B cell (primary cell): ENCODE measurements around the gene CRY1. TPM values are rescaled to one million over a fixed set of nuclear protein-coding genes. Genes with fewer than 3 reads are reported as not detected.
A peak's percentile ranks its signal among the peaks of the same experiment; 100 is the strongest.

ENCODE experiments used
- ATAC-seq: fragments of 200-7000 bp; cut with Tn5 transposase; one replicate; pipeline ENCODE4 v1.10.0; 2021; ENCODE audit warnings: low read depth, mild to moderate bottlenecking, moderate number of reproducible peaks, moderate library complexity
- CTCF ChIA-PET: fragments of 350-600 bp; sonication (Branson Sonifier 250); formaldehyde crosslinking; loops from one replicate; lab custom pipeline; 2021; ENCODE audit warnings: antibody characterized with exemption, inconsistent platforms; lab: Charles Lee
- POLR2A ChIA-PET: fragments of 350-600 bp; sonication (Branson Sonifier 250); formaldehyde crosslinking; loops from one replicate; lab custom pipeline; 2021; ENCODE audit warnings: antibody characterized with exemption; lab: Charles Lee
- DNase-seq: peaks from one replicate; pipeline ENCODE4 v3.0.0; 2013
- H2AFZ ChIP-seq: 2 replicates; pipeline ENCODE4 v1.6.1; 2012; ENCODE audit warnings: mild to moderate bottlenecking, low read depth, low read length; ENCODE audit not compliant: insufficient read depth, poor library complexity, severe bottlenecking
- H3K27ac ChIP-seq, 2 donors: 1 replicate in 1 of 2; 2 replicates in 1 of 2; pipeline ENCODE4 v1.5.1; 2012 to 2013; ENCODE audit warnings: low read length in 2 of 2, mild to moderate bottlenecking in 2 of 2, moderate library complexity in 1 of 2
- H3K27me3 ChIP-seq, 4 experiments: fragments of 200-600 bp in 1 of 4; sonication (generic) in 1 of 4; replicated peaks in 1 of 4; 1 replicate in 2 of 4; 2 replicates in 2 of 4; pipeline versions ENCODE4 v1.6.1 to v1.7.0; 2013 to 2016; ENCODE audit warnings: low read length in 3 of 4, mild to moderate bottlenecking in 2 of 4, mixed read lengths in 1 of 4, moderate library complexity in 1 of 4; ENCODE audit not compliant: insufficient read depth in 4 of 4, control insufficient read depth in 3 of 4; ENCODE audit errors: control extremely low read depth in 1 of 4
- H3K36me3 ChIP-seq, 2 experiments: replicated peaks in 1 of 2; 1 replicate in 1 of 2; 2 replicates in 1 of 2; pipeline versions ENCODE4 v1.6.1 to v1.7.1; 2013; ENCODE audit warnings: low read length in 1 of 2; ENCODE audit not compliant: insufficient read depth in 2 of 2, control insufficient read depth in 1 of 2; ENCODE audit errors: control extremely low read depth in 1 of 2, extremely low read depth in 1 of 2
- H3K4me1 ChIP-seq, 2 donors: fragments of 200-600 bp in 1 of 2; sonication (generic) in 1 of 2; 1 replicate in 1 of 2; 2 replicates in 1 of 2; pipeline versions ENCODE4 v1.5.1 to v1.6.1; 2013 to 2017; ENCODE audit warnings: low read length in 2 of 2; ENCODE audit not compliant: control insufficient read depth in 2 of 2, insufficient read depth in 2 of 2
- H3K4me2 ChIP-seq: replicated peaks from 2 replicates; pipeline ENCODE3; 2012; ENCODE audit warnings: mild to moderate bottlenecking, low read depth, low read length; ENCODE audit not compliant: poor library complexity, severe bottlenecking
- H3K4me3 ChIP-seq, 5 experiments: fragments of 200-600 bp in 1 of 5; sonication (generic) in 1 of 5; 1 replicate in 3 of 5; 2 replicates in 2 of 5; pipeline versions ENCODE4 v1.5.1 to v1.7.0; 2011 to 2016; ENCODE audit warnings: low read length in 4 of 5, mild to moderate bottlenecking in 4 of 5, low read depth in 2 of 5, control low read depth in 1 of 5, moderate library complexity in 1 of 5; ENCODE audit not compliant: insufficient read depth in 1 of 5; ENCODE audit errors: control extremely low read depth in 1 of 5, extremely low read depth in 1 of 5
- H3K79me2 ChIP-seq: fragments of 200-600 bp; sonication (generic); one replicate; pipeline ENCODE4 v1.6.0; 2016; ENCODE audit warnings: low read length; ENCODE audit not compliant: control insufficient read depth, insufficient read depth
- H3K9ac ChIP-seq: fragments of 200-600 bp; sonication (generic); 2 replicates; pipeline ENCODE4 v1.6.1; 2017; ENCODE audit warnings: mild to moderate bottlenecking, low read length, moderate library complexity
- H3K9me3 ChIP-seq, 3 donors: one replicate each; pipeline versions ENCODE4 v1.6.1 to v1.7.1; 2013; ENCODE audit warnings: low read length in 2 of 3; ENCODE audit not compliant: control insufficient read depth in 2 of 3, insufficient read depth in 1 of 3; ENCODE audit errors: control extremely low read depth in 1 of 3
- H4K20me1 ChIP-seq: 2 replicates; pipeline ENCODE4 v1.6.0; 2012; ENCODE audit warnings: mild to moderate bottlenecking, low read length; ENCODE audit not compliant: insufficient read depth, control insufficient read depth, poor library complexity, severe bottlenecking
- H3K27ac Mint-ChIP-seq: one replicate; pipeline ENCODE4 v1.8.0; 2021; ENCODE audit warnings: mixed read lengths
- H3K27me3 Mint-ChIP-seq: one replicate; pipeline ENCODE4 v1.8.0; 2021; ENCODE audit warnings: mixed read lengths
- H3K4me1 Mint-ChIP-seq: one replicate; pipeline ENCODE4 v1.8.0; 2021; ENCODE audit warnings: mixed read lengths
- H3K4me3 Mint-ChIP-seq: one replicate; pipeline ENCODE4 v1.8.0; 2021; ENCODE audit warnings: mixed read lengths
- H3K9me3 Mint-ChIP-seq: one replicate; pipeline ENCODE4 v1.8.0; 2022; ENCODE audit warnings: mixed read lengths; ENCODE audit not compliant: insufficient read depth
- EZH2 ChIP-seq: IDR thresholded peaks from 2 replicates; pipeline ENCODE4 v1.6.1; 2012; ENCODE audit warnings: borderline replicate concordance, low read depth, mild to moderate bottlenecking, moderate library complexity, low read length; ENCODE audit not compliant: insufficient read depth, poor library complexity, severe bottlenecking
- WGBS: methylation state at CpG from one replicate; pipeline ENCODE4 v1.1.5; 2013; ENCODE audit warnings: missing lambda C conversion rate; ENCODE audit not compliant: insufficient coverage; 5-methylcytosine and 5-hydroxymethylcytosine counted together
- intact Hi-C: fragments of 100-400 bp; cut with micrococcal nuclease; formaldehyde crosslinking; loops from one replicate; pipeline ENCODE4 v1.10.0; 2022
- polyA plus RNA-seq: library from polyadenylated mRNA; depleted of rRNA; stranded (reverse); fragments of >200 nt; gene quantifications from 2 replicates; pipeline ENCODE4 v1.2.3, GENCODE V29; 2012
- total RNA-seq, 2 donors: library from RNA; stranded (reverse); fragments of 120-200 nt in 1 of 2; gene quantifications; 1 replicate in 1 of 2; 2 replicates in 1 of 2; pipeline versions ENCODE4 v1.2.3 to v1.2.4, GENCODE V29; 2013 to 2022
- TF ChIP-seq, protein P1 (sequence below): fragments of 200-600 bp; IDR thresholded peaks from one replicate; pipeline ENCODE4 v1.8.0; 2022; ENCODE audit warnings: antibody characterized with exemption, mild to moderate bottlenecking

The CRY1 gene
- total and polyA plus RNA-seq, 2 donors (not counting 1 experiment from before 2014, with no cell fraction given): 2.4 to 8.8 TPM

DNA sequence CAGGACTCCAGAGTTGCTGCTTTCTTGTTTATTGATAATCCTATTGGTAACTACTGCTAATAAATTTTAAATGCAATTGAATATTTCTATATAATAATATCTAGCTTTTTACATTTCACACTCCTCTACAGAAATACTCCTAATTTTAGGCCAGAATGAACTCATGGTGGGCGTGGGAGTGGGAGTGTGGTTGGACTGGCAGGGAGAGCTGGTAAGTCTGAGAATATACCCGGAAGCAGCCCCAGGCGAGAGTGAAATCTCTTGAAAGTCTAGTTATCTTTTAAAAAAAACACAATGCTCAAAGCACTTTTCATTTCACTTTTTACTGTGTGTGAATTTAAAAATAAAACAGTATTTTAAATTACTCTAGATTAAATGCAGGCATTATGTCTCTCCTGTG lies 132.9 kb downstream of the CRY1 start:
- no peak overlapping the region for H3K27ac Mint-ChIP-seq
- ChIA-PET CTCF (no interaction called here), POLR2A (no interaction called here)
- Histone ChIP-seq H3K9ac (no peak overlapping the region), H2AFZ (no peak overlapping the region), H3K4me2 (no peak overlapping the region), H3K27ac (no peak overlapping the region), H3K36me3 (peaks cover 1 to 13% of the 10 kb centered on the region in 2 experiments), H3K4me3 (no peak overlapping the region), H3K9me3 (no peaks in the 10 kb centered on the region), H4K20me1 (peaks cover 35% of the 10 kb centered on the region), H3K79me2 (peaks cover 60% of the 10 kb centered on the region), H3K27me3 (no peaks in the 10 kb centered on the region), H3K4me1 (peaks cover 4 to 9% of the 10 kb centered on the region in 2 donors)
- H3K9me3 Mint-ChIP-seq: no peaks in the 10 kb centered on the region
- no peak overlapping the region for H3K4me3 Mint-ChIP-seq
- no CpG with 5 or more reads among the region's 3 CpGs for WGBS
- ATAC-seq (no peak), DNase-seq (no peak)
- peaks cover 20% of the 10 kb centered on the region for H3K4me1 Mint-ChIP-seq
- intact Hi-C loops: no loop called here
- no peak for TF ChIP-seq EZH2
- TF ChIP-seq, protein P1, sequence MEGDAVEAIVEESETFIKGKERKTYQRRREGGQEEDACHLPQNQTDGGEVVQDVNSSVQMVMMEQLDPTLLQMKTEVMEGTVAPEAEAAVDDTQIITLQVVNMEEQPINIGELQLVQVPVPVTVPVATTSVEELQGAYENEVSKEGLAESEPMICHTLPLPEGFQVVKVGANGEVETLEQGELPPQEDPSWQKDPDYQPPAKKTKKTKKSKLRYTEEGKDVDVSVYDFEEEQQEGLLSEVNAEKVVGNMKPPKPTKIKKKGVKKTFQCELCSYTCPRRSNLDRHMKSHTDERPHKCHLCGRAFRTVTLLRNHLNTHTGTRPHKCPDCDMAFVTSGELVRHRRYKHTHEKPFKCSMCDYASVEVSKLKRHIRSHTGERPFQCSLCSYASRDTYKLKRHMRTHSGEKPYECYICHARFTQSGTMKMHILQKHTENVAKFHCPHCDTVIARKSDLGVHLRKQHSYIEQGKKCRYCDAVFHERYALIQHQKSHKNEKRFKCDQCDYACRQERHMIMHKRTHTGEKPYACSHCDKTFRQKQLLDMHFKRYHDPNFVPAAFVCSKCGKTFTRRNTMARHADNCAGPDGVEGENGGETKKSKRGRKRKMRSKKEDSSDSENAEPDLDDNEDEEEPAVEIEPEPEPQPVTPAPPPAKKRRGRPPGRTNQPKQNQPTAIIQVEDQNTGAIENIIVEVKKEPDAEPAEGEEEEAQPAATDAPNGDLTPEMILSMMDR: no peak
- H3K27me3 Mint-ChIP-seq: no peaks in the 10 kb centered on the region

DNA sequence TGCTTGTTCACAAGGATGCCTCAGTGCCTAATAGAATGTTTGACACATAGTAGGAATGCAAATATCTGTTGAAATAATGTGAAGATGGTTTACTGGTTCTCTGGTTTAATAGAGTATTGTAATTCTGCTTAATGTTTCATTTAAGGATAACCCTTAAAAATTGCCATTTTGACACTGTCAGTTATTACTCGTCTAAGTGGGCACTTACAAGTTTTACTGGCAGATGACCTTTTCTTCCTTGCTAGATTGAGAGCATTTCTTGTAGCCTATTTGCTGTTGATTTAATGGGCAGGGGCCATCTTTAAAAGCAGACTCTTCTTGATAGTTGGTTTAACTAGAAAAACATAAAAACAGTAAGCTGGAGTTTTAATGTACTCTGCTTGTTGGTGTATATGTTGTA lies 135.8 kb downstream of the CRY1 start:
- no CpG with 5 or more reads among the region's 1 CpG for WGBS
- DNase-seq: no peak
- ATAC-seq: no peak
- ChIA-PET POLR2A (no interaction called here), CTCF (no interaction called here)
- Histone ChIP-seq H3K4me2 (peak overlapping the region; percentile 92), H3K9me3 (no peaks in the 10 kb centered on the region), H3K79me2 (peaks cover 34% of the 10 kb centered on the region), H2AFZ (peak overlapping the region; percentile 94), H3K36me3 (peaks cover 0 to 6% of the 10 kb centered on the region in 2 experiments), H3K27ac (no peak overlapping the region), H3K27me3 (no peaks in the 10 kb centered on the region), H3K4me3 (peak overlapping the region; percentile 67 to 89 (median 88)), H3K4me1 (peaks cover 9 to 12% of the 10 kb centered on the region in 2 donors), H3K9ac (peak overlapping the region; percentile 93), H4K20me1 (peaks cover 17% of the 10 kb centered on the region)
- Mint-ChIP-seq H3K9me3 (no peaks in the 10 kb centered on the region), H3K4me1 (peaks cover 20% of the 10 kb centered on the region), H3K27ac (peak overlapping the region; percentile 93), H3K27me3 (no peaks in the 10 kb centered on the region), H3K4me3 (peak overlapping the region; percentile 99)
- TF ChIP-seq, protein P1: no peak
- no peak for TF ChIP-seq EZH2
- intact Hi-C loops: no loop called here
